GM23248 (cell line): ENCODE measurements around the gene THAP4. TPM values are rescaled to one million over a fixed set of nuclear protein-coding genes. Genes with fewer than 3 reads are reported as not detected.
"Not testable (repeated sequence)": the region's sequence is repeated elsewhere in the genome, so short reads cannot be mapped to it uniquely, and the experiment has no call there.

ENCODE experiments used
- DNase-seq: peaks from one replicate; pipeline ENCODE4 v3.0.0-alpha.2; 2015
- H2AFZ ChIP-seq: fragments of 200-600 bp; sonication (generic); 2 replicates; pipeline ENCODE4 v1.6.1; 2016; ENCODE audit warnings: antibody characterized with exemption
- H3F3A ChIP-seq: fragments of 200-600 bp; sonication (generic); 2 replicates; pipeline ENCODE4 v1.6.1; 2016; ENCODE audit warnings: mild to moderate bottlenecking, antibody characterized with exemption, mixed run types; ENCODE audit not compliant: insufficient read depth
- H3K27ac ChIP-seq: fragments of 200-600 bp; sonication (generic); 2 replicates; pipeline ENCODE4 v1.5.1; 2016; ENCODE audit warnings: mild to moderate bottlenecking
- H3K27me3 ChIP-seq: fragments of 200-600 bp; sonication (generic); replicated peaks from 2 replicates; pipeline ENCODE4 v1.6.1; 2016; ENCODE audit warnings: mild to moderate bottlenecking; ENCODE audit not compliant: insufficient read depth
- H3K36me3 ChIP-seq: fragments of 200-600 bp; sonication (generic); 2 replicates; pipeline ENCODE4 v1.6.1; 2016; ENCODE audit warnings: low read depth, mild to moderate bottlenecking
- H3K4me1 ChIP-seq: fragments of 200-600 bp; sonication (generic); 2 replicates; pipeline ENCODE4 v1.6.1; 2016; ENCODE audit warnings: mild to moderate bottlenecking; ENCODE audit not compliant: insufficient read depth
- H3K4me2 ChIP-seq: fragments of 200-600 bp; sonication (generic); one replicate; pipeline ENCODE4 v1.6.1; 2016; ENCODE audit warnings: mild to moderate bottlenecking; ENCODE audit not compliant: unreplicated experiment
- H3K4me3 ChIP-seq: fragments of 200-600 bp; sonication (generic); 2 replicates; pipeline ENCODE4 v1.5.1; 2016; ENCODE audit warnings: mild to moderate bottlenecking
- H3K79me2 ChIP-seq: fragments of 200-600 bp; sonication (generic); 2 replicates; pipeline ENCODE4 v1.6.1; 2016; ENCODE audit warnings: mild to moderate bottlenecking; ENCODE audit not compliant: insufficient read depth
- H3K9ac ChIP-seq: fragments of 200-600 bp; sonication (generic); 2 replicates; pipeline ENCODE4 v1.6.1; 2016; ENCODE audit warnings: mild to moderate bottlenecking
- H3K9me2 ChIP-seq: fragments of 200-600 bp; sonication (generic); 2 replicates; pipeline ENCODE4 v1.6.1; 2016; ENCODE audit warnings: mixed run types, mild to moderate bottlenecking, moderate library complexity; ENCODE audit not compliant: insufficient read depth
- H3K9me3 ChIP-seq: fragments of 200-600 bp; sonication (generic); one replicate; pipeline ENCODE4 v1.6.1; 2017; ENCODE audit warnings: low read depth
- H4K20me1 ChIP-seq: fragments of 200-600 bp; sonication (generic); 2 replicates; pipeline ENCODE4 v1.6.0; 2016; ENCODE audit not compliant: insufficient read depth
- EZH2 ChIP-seq: fragments of 200-600 bp; sonication (generic); IDR thresholded peaks from 2 replicates; pipeline ENCODE4 v1.6.1; 2018; ENCODE audit warnings: antibody characterized with exemption, mild to moderate bottlenecking; ENCODE audit not compliant: insufficient read depth, poor library complexity, severe bottlenecking
- EZH2phosphoT487 ChIP-seq: fragments of 200-600 bp; sonication (generic); IDR thresholded peaks from 2 replicates; pipeline ENCODE4 v1.6.1; 2018; ENCODE audit warnings: antibody characterized with exemption, moderate library complexity, mild to moderate bottlenecking, low read depth; ENCODE audit not compliant: insufficient read depth
- WGBS, 2 experiments: methylation state at CpG; one replicate each; pipeline ENCODE4 v1.1.6; 2015 to 2017; ENCODE audit warnings: low lambda C conversion rate in 2 of 2, low coverage in 1 of 2; ENCODE audit errors: missing lambda C conversion rate in 2 of 2; 5-methylcytosine and 5-hydroxymethylcytosine counted together
- in situ Hi-C: fragments of 300-500 bp; cut with MboI; formaldehyde crosslinking; loops from 2 replicates; pipeline ENCODE4 v1.15.0; 2020
- polyA plus RNA-seq: library from polyadenylated mRNA; unstranded; fragments of >200 nt; fragmentation: Nextera tagmentation; extraction: Ambion mirVana; gene quantifications from 2 replicates; pipeline ENCODE4 v1.2.1, GENCODE V29; 2016
- total RNA-seq: library from RNA; depleted of rRNA; stranded (reverse); fragments of >200 nt; shearing (Covaris generic); gene quantifications from 2 replicates; pipeline ENCODE4 v1.2.3, GENCODE V29; 2014

THAP4 gene
- total and polyA plus RNA-seq, 2 experiments from 2014 or later, result 46.4 to 53.4 TPM

- H3K9ac ChIP-seq, result no peak overlapping the region
- no peaks in the 10 kb centered on the region for H3K9me3 ChIP-seq
- in situ Hi-C loops, result no loop called here
- no peaks in the 10 kb centered on the region for H4K20me1 ChIP-seq
- H3K79me2 ChIP-seq, result peaks cover 23% of the 10 kb centered on the region
- no peak overlapping the region for H3K27ac ChIP-seq
- no peak overlapping the region for H2AFZ ChIP-seq
- H3K27me3 ChIP-seq, result no peaks in the 10 kb centered on the region
- H3K9me2 ChIP-seq, result no peaks in the 10 kb centered on the region
- DNase-seq, result no peak
- H3F3A ChIP-seq, result no peaks in the 10 kb centered on the region
- peaks cover 12% of the 10 kb centered on the region; the same call in 1 of the 2 replicates for H3K36me3 ChIP-seq
- no peak overlapping the region for H3K4me3 ChIP-seq
- H3K4me1 ChIP-seq, result peaks cover 1% of the 10 kb centered on the region; the same call in 1 of the 2 replicates
- 96 to 97% methylated on average over 20 to 23 of the region's 23 CpGs for WGBS, 2 experiments
- TF ChIP-seq EZH2phosphoT487 (no peak), EZH2 (no peak)
- no peak overlapping the region for H3K4me2 ChIP-seq
Measured at GRCh38 chr2:241569831-241570281, 67.1 kb downstream of the THAP4 start.

DNA sequence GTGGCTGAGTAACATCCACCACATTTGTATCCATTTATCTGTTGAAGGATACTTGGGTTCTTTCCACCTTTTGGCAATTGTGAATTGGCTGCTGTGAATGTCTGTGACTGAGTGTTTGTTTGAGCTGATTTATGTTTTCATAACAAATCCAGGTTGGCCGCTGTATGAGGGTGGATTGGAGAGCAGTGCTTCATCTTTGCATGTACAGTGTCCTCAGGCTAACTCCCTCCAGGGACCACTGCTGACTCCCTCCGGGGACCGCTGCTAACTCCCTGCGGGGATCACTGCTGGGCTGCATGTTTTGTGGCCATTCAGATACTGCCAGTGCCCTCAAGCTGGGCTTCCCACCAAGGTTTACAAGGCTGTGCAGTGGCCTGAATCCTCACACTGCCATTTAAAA lies 68.2 kb downstream of the THAP4 start:
- H3F3A ChIP-seq, result no peaks in the 10 kb centered on the region
- no peaks in the 10 kb centered on the region for H3K27me3 ChIP-seq
- no peaks in the 10 kb centered on the region for H3K9me2 ChIP-seq
- no peak for TF ChIP-seq EZH2phosphoT487
- no peak overlapping the region for H3K9ac ChIP-seq
- 57 to 62% methylated on average over 4 of the region's 4 CpGs for WGBS, 2 experiments
- peaks cover 23% of the 10 kb centered on the region for H3K79me2 ChIP-seq
- no peak overlapping the region for H3K27ac ChIP-seq
- peaks cover 12% of the 10 kb centered on the region; the same call in 1 of the 2 replicates for H3K36me3 ChIP-seq
- no peak for DNase-seq
- in situ Hi-C loops, result no loop called here
- H2AFZ ChIP-seq, result no peak overlapping the region
- H3K4me2 ChIP-seq, result no peak overlapping the region
- no peaks in the 10 kb centered on the region for H3K9me3 ChIP-seq
- H4K20me1 ChIP-seq, result no peaks in the 10 kb centered on the region
- no peak overlapping the region for H3K4me3 ChIP-seq
- H3K4me1 ChIP-seq, result peaks cover 13% of the 10 kb centered on the region

- Histone ChIP-seq H3K9me2 (no peaks in the 10 kb centered on the region), H3K27me3 (no peaks in the 10 kb centered on the region), H3F3A (no peaks in the 10 kb centered on the region), H3K27ac (no peak overlapping the region), H3K79me2 (peaks cover 27% of the 10 kb centered on the region), H3K36me3 (peaks cover 3% of the 10 kb centered on the region; the same call in 1 of the 2 replicates), H3K4me3 (no peak overlapping the region), H2AFZ (no peak overlapping the region), H4K20me1 (no peaks in the 10 kb centered on the region), H3K4me1 (peaks cover 20% of the 10 kb centered on the region), H3K4me2 (no peak overlapping the region), H3K9me3 (no peaks in the 10 kb centered on the region), H3K9ac (no peak overlapping the region)
- no peak for DNase-seq
- TF ChIP-seq EZH2 (no peak), EZH2phosphoT487 (no peak)
- WGBS, 2 experiments, result 90 to 93% methylated on average over 4 to 7 of the region's 8 CpGs
- in situ Hi-C loops, result no loop called here
Measured at GRCh38 chr2:241567776-241568175, 69.2 kb downstream of the THAP4 start.

GRCh38 chr2:241567266-241567665 lies 69.7 kb downstream of the THAP4 start:
- no CpG with 5 or more reads among the region's 15 CpGs for WGBS, 2 experiments
- DNase-seq, H3K9me2 ChIP-seq, H3K4me3 ChIP-seq, H4K20me1 ChIP-seq, H2AFZ ChIP-seq, H3K9me3 ChIP-seq, H3K4me2 ChIP-seq, H3F3A ChIP-seq, H3K9ac ChIP-seq, H3K36me3 ChIP-seq, H3K27ac ChIP-seq, H3K27me3 ChIP-seq, in situ Hi-C loops: not testable (repeated sequence)
- Histone ChIP-seq H3K79me2 (peaks cover 32% of the 10 kb centered on the region), H3K4me1 (peaks cover 20% of the 10 kb centered on the region)

- Histone ChIP-seq H4K20me1 (no peaks in the 10 kb centered on the region), H3K79me2 (peaks cover 36% of the 10 kb centered on the region), H3K9ac (no peak overlapping the region), H3K4me3 (no peak overlapping the region), H3K4me2 (no peak overlapping the region), H3K27me3 (no peaks in the 10 kb centered on the region), H2AFZ (no peak overlapping the region), H3K9me2 (no peaks in the 10 kb centered on the region), H3K27ac (no peak overlapping the region), H3K9me3 (no peaks in the 10 kb centered on the region), H3K36me3 (no peaks in the 10 kb centered on the region), H3K4me1 (peaks cover 26% of the 10 kb centered on the region), H3F3A (no peaks in the 10 kb centered on the region)
- 87% methylated on average over 4 of the region's 7 CpGs for WGBS, 2 experiments
- no peak for TF ChIP-seq EZH2
- no peak for TF ChIP-seq EZH2phosphoT487
- in situ Hi-C loops, result no loop called here
- no peak for DNase-seq
Measured at GRCh38 chr2:241566468-241566867, 70.5 kb downstream of the THAP4 start.

- H3K9me2 ChIP-seq, H3K4me3 ChIP-seq, H3K9ac ChIP-seq, H3K27me3 ChIP-seq, in situ Hi-C loops, H2AFZ ChIP-seq, H4K20me1 ChIP-seq, H3K36me3 ChIP-seq, H3F3A ChIP-seq, H3K27ac ChIP-seq, H3K4me2 ChIP-seq, DNase-seq, H3K9me3 ChIP-seq: not testable (repeated sequence)
- Histone ChIP-seq H3K79me2 (peaks cover 37% of the 10 kb centered on the region), H3K4me1 (peaks cover 28% of the 10 kb centered on the region)
- 94 to 96% methylated on average over 11 of the region's 11 CpGs for WGBS, 2 experiments
Measured at GRCh38 chr2:241566021-241566420, 70.9 kb downstream of the THAP4 start.
